IPS DF 4.7 (cell line): ENCODE results near the gene NUP210L.
"Not testable (repeated sequence)": the region's sequence is repeated elsewhere in the genome, so short reads cannot be mapped to it uniquely, and the experiment has no call there.

Experiments used
- DNase-seq: peaks from one replicate; pipeline ENCODE4 v3.0.0-alpha.2; 2013; ENCODE audit warnings: low spot score; ENCODE audit errors: extremely low read depth

Gene NUP210L

GRCh38 chr1:153995640-153996039 lies 159.2 kb downstream of the NUP210L start:
- DNase-seq: no peak

GRCh38 chr1:153995202-153995601 lies 159.7 kb downstream of the NUP210L start:
- no peak for DNase-seq

- no peak for DNase-seq
Observed at GRCh38 chr1:153991806-153992205, 163.1 kb downstream of the NUP210L start.

GRCh38 chr1:153991151-153991630 lies 163.7 kb downstream of the NUP210L start:
- DNase-seq: no peak

GRCh38 chr1:153990468-153991150 lies 164.3 kb downstream of the NUP210L start, which contains the start of gene RPS27:
Gene RPS27 (plus strand): TSS chr1:153990762. CDS start chr1:153990797, 35 bp downstream.
- DNase-seq: peak; percentile 97

GRCh38 chr1:153987621-153988020 lies 167.3 kb downstream of the NUP210L start:
- DNase-seq: no peak

- no peak for DNase-seq
Observed at GRCh38 chr1:153985941-153986761, 168.7 kb downstream of the NUP210L start, which contains the start of gene RAB13. Gene RAB13 (minus strand): TSS chr1:153986339. CDS start chr1:153986236, 103 bp downstream.

GRCh38 chr1:153985341-153985912 lies 169.4 kb downstream of the NUP210L start:
- no peak for DNase-seq

GRCh38 chr1:153984123-153984894 lies 170.6 kb downstream of the NUP210L start:
- no peak for DNase-seq

- DNase-seq: not testable (repeated sequence)
Observed at GRCh38 chr1:153981735-153982134, 173.1 kb downstream of the NUP210L start.

GRCh38 chr1:153979091-153979490 lies 175.8 kb downstream of the NUP210L start:
- not testable (repeated sequence) for DNase-seq

GRCh38 chr1:153978274-153978909 lies 176.5 kb downstream of the NUP210L start:
- DNase-seq: no peak

GRCh38 chr1:153977250-153978240 lies 177.3 kb downstream of the NUP210L start, which contains the start of gene JTB:
Gene JTB (minus strand): TSS chr1:153977674. CDS start chr1:153977252, 422 bp downstream.
- no peak for DNase-seq

- DNase-seq: no peak
Observed at GRCh38 chr1:153976819-153977249, 178.0 kb downstream of the NUP210L start.

- no peak for DNase-seq
Observed at GRCh38 chr1:153973525-153973924, 181.3 kb downstream of the NUP210L start.

GRCh38 chr1:153973071-153973470 lies 181.8 kb downstream of the NUP210L start:
- DNase-seq: no peak

GRCh38 chr1:153970346-153970745 lies 184.5 kb downstream of the NUP210L start:
- DNase-seq: no peak

- no peak for DNase-seq
Observed at GRCh38 chr1:153968972-153969371, 185.9 kb downstream of the NUP210L start.

- no peak for DNase-seq
Observed at GRCh38 chr1:153968408-153968807, 186.5 kb downstream of the NUP210L start.
